Globus pallidus (tissue), 1 donor: Measurements from ENCODE around the gene OSGEPL1.
"Not testable (repeated sequence)": the region's sequence is repeated elsewhere in the genome, so short reads cannot be mapped to it uniquely, and the experiment has no call there.

Experiments
- DNase-seq: peaks from one replicate; pipeline ENCODE4 v3.0.0-alpha.2; 2015; ENCODE audit warnings: low spot score

The OSGEPL1 gene

GRCh38 chr2:189751080-189751658 lies 11.4 kb downstream of the OSGEPL1 start:
- peak; percentile 13 for DNase-seq

- DNase-seq: no peak
Observed at GRCh38 chr2:189729430-189729829, 33.2 kb downstream of the OSGEPL1 start.

GRCh38 chr2:189726849-189727248 lies 35.7 kb downstream of the OSGEPL1 start:
- DNase-seq: no peak

GRCh38 chr2:189726271-189726670 lies 36.3 kb downstream of the OSGEPL1 start:
- DNase-seq: no peak

- no peak for DNase-seq
Observed at GRCh38 chr2:189723192-189723591, 39.4 kb downstream of the OSGEPL1 start.

GRCh38 chr2:189719571-189719970 lies 43.0 kb downstream of the OSGEPL1 start:
- no peak for DNase-seq

GRCh38 chr2:189717593-189717992 lies 45.0 kb downstream of the OSGEPL1 start:
- not testable (repeated sequence) for DNase-seq

GRCh38 chr2:189709501-189710221 lies 52.9 kb downstream of the OSGEPL1 start:
- peak; percentile 35 for DNase-seq

- DNase-seq: no peak
Observed at GRCh38 chr2:189702071-189702470, 60.5 kb downstream of the OSGEPL1 start.

GRCh38 chr2:189700681-189701080 lies 61.9 kb downstream of the OSGEPL1 start:
- DNase-seq: no peak

- peak; percentile 52 for DNase-seq
Observed at GRCh38 chr2:189698020-189698887, 64.3 kb downstream of the OSGEPL1 start.
